Smooth muscle cell of the brain vasculature (primary cell): ENCODE results near the gene SKIC8.
A peak's percentile ranks its signal among the peaks of the same experiment; 100 is the strongest.

Experiments used
- DNase-seq: peaks from one replicate; pipeline ENCODE4 v3.0.0-alpha.2; 2012; ENCODE audit warnings: low read depth, low spot score

Gene SKIC8

GRCh38 chr15:78322243-78322642 is 22.8 kb upstream of the SKIC8 start:
- DNase-seq, result peak; percentile 83

DNA sequence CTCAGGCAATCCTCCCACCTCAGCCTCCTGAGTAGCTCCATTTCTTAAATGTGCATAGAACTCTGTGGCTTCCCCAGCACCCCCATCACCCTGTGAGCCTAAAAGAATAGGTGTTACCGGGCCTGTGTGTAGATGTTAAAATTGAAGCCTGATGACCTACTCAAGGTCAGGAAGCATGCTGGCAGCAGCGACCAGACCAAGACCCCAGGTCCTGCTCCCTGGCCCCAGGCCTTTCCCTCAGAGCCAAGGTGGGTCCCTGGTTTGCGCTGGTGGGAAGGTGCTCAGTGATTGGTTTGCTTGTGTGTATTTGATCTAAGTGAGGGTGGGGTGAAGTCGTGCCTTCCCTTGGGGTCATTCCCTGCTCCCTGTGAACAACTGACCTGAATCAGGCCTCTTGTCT is 22.4 kb upstream of the SKIC8 start:
- no peak for DNase-seq

DNA sequence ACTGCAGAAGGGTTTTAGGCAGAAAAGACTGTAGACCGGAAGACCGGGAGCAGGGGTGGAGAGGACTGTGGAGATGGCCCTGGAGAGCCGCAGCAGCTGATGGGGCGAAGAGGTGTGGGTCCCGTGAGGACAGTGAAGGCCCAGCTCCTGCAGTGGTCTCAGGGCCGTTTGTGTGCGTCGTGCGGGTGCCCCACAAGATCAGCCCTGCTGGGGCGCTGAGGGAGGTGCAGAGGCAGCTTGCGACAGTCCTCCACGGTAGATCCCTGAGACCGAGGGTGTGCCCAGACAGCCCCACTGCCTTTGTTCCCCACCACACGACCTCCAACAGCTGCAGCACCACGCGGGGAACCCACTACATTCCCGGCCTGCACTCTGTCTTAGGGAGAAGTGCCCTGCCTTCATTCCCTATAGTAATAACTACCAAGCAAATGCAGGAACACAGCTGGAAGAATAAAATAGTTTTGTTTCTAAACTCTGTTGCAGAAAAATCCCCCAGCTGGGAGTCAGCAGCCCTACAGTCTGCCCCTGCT is 21.7 kb upstream of the SKIC8 start:
- DNase-seq, result no peak

DNA sequence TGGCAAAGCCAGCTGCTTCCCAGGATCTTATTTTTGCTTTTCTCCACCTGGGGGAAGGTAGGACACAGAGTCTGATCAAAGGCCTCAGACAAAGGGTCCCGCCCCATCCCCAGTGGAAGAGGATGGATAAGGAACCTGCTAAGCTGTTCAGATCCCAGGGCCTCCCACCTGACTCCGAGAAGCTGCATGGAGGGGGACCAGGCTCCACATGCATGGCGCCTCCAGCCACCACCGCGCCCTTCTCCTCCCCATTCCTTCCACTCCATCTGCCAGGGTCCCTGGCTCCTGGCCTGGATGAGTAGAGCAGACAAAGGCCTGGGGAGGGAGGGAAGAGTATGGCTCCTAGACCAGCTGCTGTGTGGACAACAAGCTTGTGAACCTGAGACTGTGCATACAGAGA is 20.8 kb upstream of the SKIC8 start:
- DNase-seq, result no peak

GRCh38 chr15:78319588-78319987 is 20.2 kb upstream of the SKIC8 start:
- DNase-seq, result no peak

DNA sequence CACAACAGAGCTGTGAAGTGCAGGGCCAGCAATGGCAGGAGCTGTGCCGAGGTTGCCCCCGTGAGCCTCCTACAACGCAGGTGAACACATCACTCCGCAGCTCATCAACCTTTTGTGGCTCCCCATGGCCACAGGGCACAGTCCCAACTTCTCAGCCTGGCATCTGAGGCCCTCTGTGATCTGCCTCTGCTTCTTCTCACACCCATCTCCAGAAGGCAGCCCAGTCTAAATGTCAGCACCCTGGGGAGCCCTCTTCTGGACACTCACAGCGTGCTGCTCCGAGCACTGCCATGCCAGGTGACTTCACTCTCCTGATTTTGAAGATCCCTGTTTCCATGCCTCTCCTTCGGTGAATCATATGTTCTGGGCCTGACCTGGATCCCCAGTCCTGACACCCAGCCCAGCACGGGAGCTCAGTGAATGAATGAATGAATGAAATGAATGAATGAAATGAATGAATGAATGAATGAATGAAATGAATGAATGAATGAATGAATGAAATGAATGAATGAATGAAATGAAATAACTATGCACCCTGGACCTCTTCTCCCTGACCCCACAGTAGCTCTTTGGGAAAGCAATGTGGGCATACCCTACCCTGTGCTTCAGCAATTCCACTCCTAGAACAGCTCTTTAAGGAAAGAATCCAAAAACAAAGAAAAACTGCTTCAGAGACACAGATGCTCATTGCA is 17.9 kb upstream of the SKIC8 start:
- DNase-seq, result no peak

DNA sequence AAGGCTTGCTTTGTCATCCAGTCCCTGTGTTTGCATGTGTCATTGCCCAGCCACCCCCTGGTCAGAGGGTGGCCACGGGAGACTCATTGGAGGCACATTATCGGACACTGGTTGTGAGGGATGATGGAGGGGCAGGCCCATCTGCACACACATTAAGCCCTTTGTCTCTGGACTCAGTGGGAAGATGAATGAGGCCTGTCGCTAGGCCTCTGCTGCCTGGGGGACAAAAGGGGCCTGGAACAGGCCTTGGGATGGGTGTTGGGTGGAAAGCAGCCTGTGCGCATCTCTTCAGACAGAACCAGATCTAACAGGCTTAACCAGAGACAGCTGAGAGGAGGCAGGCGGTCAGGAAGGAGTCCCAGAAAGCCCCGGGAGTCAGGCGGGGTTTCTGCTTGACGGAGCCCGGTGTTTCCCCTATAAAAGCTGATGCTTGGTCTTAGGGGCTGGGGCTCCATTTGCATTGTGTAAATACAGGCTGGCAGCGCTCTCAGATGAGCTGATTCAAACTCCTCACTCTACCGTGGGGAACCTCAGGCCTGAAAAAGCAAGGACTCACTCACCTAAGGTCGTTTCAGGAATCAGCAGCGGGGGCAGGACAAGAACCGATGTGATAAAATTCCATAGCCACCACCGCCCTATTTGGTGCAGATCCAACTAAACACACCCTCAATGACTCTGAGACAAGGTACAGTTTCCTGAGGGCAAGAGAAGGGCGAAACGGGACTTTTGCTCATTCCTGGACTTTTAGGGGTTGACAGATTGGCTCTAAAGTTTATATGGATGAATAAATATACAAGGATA is 17.1 kb upstream of the SKIC8 start:
- DNase-seq, result no peak

DNA sequence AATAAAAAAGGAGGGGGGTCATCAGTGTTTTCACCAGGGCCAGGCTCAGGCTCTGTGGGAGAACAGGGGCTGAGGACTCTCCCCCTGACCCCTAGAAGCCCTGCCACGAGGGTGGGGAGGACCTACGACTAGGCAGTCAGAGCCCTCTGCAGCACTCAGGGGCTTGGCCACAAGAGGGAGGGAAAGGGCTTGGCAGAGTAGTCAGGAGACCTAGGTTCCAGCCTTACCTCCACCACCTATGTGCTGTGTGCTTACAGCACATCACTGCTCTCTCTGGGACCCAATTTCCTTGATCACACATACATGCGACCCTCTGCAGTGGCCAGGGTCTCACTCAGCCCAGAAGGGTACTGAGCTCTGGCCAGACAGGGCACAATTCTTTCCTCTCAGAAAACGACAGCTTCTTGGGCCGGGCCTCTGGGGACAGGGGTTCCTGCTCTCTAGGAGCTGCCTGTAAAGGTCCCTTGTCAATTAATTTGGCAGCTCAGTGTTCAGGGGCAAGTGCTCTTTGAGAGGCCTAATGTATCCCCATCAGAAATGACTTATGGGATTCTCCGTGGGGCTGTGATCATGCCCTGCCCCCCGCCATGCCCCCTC is 16.4 kb upstream of the SKIC8 start:
- no peak for DNase-seq

- DNase-seq, result no peak
Measured at GRCh38 chr15:78314181-78314581, 14.8 kb upstream of the SKIC8 start.

GRCh38 chr15:78313383-78313782 is 14.0 kb upstream of the SKIC8 start:
- no peak for DNase-seq

DNA sequence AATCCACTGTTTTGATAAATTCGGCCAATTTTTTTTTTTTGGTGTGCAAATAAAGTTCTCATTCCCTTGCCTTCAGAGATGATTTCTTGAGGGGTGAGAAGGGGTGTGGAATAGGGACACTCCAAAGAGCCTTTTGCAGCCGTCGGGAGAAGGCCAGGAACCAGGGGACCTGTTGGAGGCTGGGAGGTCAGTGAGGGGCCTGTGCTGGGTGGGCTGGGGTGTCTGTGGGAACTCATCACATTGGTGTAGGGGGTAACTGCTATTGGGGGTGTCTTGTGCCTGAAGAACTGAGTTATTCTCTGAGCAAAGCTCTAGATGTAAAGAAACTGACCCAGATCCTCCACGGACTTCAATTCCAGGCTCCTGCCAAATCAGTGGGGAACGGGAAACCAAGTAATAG is 13.5 kb upstream of the SKIC8 start:
- no peak for DNase-seq

- DNase-seq, result no peak
Measured at GRCh38 chr15:78312536-78312935, 13.1 kb upstream of the SKIC8 start.

- no peak for DNase-seq
Measured at GRCh38 chr15:78311292-78311691, 11.9 kb upstream of the SKIC8 start.

DNA sequence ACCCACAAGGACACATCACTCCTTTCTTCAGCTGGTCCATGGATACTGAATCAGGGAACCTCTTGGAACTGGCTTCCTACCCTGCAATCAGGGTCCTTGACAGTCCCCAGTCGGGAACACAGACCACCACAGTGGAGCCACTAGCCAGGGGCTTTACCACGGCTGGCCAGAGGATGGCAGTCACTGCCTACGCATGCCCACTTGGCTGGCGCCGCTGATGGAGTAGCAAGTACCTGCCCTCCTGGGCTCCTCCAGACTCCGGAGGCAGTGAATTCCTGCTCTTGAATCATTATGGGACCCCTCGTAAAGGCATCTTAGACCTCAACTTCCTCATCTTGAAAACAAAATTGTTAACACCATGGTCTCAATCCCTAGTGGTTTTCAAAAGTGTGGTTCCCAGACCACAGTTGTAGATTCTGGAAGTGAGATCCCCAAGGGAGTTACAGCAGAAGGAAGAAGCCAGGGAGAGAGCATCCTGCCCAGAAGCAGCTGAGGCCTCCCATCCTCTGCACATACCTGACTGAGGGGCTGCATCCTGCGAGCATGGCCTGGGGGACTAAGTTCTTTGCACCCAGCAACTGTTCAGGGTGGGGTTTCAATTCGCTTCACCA is 9.1 kb upstream of the SKIC8 start:
- DNase-seq, result no peak

GRCh38 chr15:78307976-78308375 is 8.6 kb upstream of the SKIC8 start:
- no peak for DNase-seq

- peak; percentile 61 for DNase-seq
Measured at GRCh38 chr15:78306176-78306774, 6.9 kb upstream of the SKIC8 start.

DNA sequence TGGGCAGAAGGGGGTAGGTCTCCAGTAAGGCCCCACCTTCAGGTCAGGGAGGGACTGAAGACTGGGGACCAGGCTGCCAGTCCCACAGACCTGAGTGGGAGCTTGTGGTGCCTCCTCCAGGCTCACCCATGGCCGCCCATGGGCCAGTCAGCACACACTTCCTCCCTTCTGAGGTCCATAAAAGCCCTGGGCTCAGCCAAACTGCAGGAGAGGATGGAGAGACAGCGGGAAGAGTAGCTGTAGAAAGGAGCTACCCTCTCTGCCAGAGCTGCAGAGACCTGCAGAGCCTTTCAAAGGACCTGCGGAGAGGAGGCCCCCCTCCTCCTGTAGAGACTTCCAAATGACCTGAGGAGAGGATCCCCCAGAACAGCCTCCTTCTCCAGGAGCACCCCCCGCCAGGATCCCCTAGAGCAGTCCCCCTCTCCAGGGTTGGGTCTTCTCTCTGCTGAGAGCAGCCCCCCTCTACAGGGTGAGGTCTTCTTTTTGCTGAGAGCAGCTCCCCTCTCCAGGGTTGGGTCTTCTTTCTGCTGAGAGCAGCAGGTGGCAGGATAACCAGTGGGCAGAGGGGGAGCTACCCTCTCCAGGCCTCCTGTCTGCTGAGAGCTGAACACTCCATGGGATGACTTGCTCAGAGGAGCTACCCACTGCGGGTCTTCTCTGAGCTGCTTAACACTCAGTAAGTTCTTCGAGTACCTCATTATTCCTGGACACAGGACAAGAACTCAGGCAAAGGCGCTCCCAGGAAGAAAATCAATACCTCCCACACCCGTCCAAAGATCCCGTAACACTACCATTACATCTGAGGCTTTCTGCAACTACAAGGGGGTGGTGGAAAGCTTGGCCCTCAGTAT is 5.0 kb upstream of the SKIC8 start:
- no peak for DNase-seq

- no peak for DNase-seq
Measured at GRCh38 chr15:78302579-78303312, 3.3 kb upstream of the SKIC8 start.

DNA sequence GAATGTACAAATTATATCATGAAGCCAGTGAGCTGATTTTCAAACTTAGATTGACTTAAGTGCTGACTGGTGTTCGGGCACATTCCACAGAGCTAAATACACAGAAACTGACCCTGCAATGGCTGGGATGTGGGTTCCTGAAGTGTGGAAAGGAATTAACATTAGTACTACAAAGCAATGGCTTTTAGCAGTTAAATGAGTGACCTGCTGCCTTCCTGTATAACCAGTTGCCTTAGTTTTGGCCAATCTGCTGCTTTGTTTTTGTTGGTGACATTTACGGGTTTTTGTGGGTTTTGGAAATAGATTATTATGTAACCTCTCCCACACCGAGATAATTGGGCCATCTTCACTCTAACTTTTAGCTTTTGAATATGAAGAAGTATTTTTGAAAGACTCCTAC is 2.4 kb upstream of the SKIC8 start:
- DNase-seq, result no peak

- no peak for DNase-seq
Measured at GRCh38 chr15:78301326-78301725, 1.9 kb upstream of the SKIC8 start.
